GM23338 (cell line): ENCODE data around the gene TSPAN32. TPM values are rescaled to one million over a fixed set of nuclear protein-coding genes. Genes with fewer than 3 reads are reported as not detected.

ENCODE experiments used
- CREB1 ChIP-seq: fragments of 250-450 bp; sonication (Bioruptor Pico); IDR thresholded peaks from 2 replicates; pipeline ENCODE4 v1.5.0; 2020; ENCODE audit warnings: low read depth, mild to moderate bottlenecking, moderate library complexity
- JUNB ChIP-seq: IDR thresholded peaks from one replicate; pipeline ENCODE4 v1.6.1; 2016; ENCODE audit warnings: antibody characterized with exemption; ENCODE audit not compliant: unreplicated experiment
- NANOG ChIP-seq: IDR thresholded peaks from 2 replicates; pipeline ENCODE4 v1.6.1; 2016; ENCODE audit warnings: antibody characterized with exemption, borderline replicate concordance
- POLR2AphosphoS5 ChIP-seq: IDR thresholded peaks from 2 replicates; pipeline ENCODE4 v1.6.1; 2016; ENCODE audit warnings: antibody characterized with exemption, low read depth
- STAT1 ChIP-seq: IDR thresholded peaks from one replicate; pipeline ENCODE4 v1.6.1; 2016; ENCODE audit warnings: antibody characterized with exemption; ENCODE audit not compliant: unreplicated experiment
- ZNF114 ChIP-seq: fragments of 250-450 bp; sonication (Bioruptor Pico); IDR thresholded peaks from 2 replicates; pipeline ENCODE4 v1.5.0; 2020; ENCODE audit warnings: mild to moderate bottlenecking, moderate library complexity
- ZNF331 ChIP-seq: fragments of 250-450 bp; sonication (Bioruptor Pico); IDR thresholded peaks from 2 replicates; pipeline ENCODE4 v1.5.0; 2020; ENCODE audit warnings: low read depth, mild to moderate bottlenecking, moderate library complexity
- polyA plus RNA-seq: library from polyadenylated mRNA; unstranded; fragments of >200 nt; fragmentation: Nextera tagmentation; extraction: Ambion mirVana; gene quantifications from 2 replicates; pipeline ENCODE4 v1.2.1, GENCODE V29; 2016
- total RNA-seq: library from RNA; depleted of rRNA; stranded (reverse); fragments of >200 nt; shearing (Covaris generic); gene quantifications from 2 replicates; pipeline ENCODE4 v1.2.3, GENCODE V29; 2014
- TF ChIP-seq, protein P1 (sequence below): fragments of 250-450 bp; sonication (Bioruptor Pico); IDR thresholded peaks from 2 replicates; pipeline ENCODE4 v1.5.0; 2020; ENCODE audit warnings: mild to moderate bottlenecking, moderate library complexity
- TF ChIP-seq, protein P2 (sequence below): IDR thresholded peaks from one replicate; pipeline ENCODE4 v1.6.1; 2018; ENCODE audit warnings: antibody characterized with exemption; ENCODE audit not compliant: unreplicated experiment
- TF ChIP-seq, protein P3 (sequence below), 2 experiments: fragments of 200-600 bp in 1 of 2; sonication (generic) in 1 of 2; conservative IDR thresholded peaks; 2 replicates each; pipeline versions ENCODE4 v1.5.1 to v1.6.1; 2016 to 2017; ENCODE audit warnings: antibody characterized with exemption in 2 of 2, low read depth in 2 of 2, mild to moderate bottlenecking in 2 of 2, moderate library complexity in 1 of 2

The TSPAN32 gene
- total and polyA plus RNA-seq, 2 experiments from 2014 or later, result not detected

DNA sequence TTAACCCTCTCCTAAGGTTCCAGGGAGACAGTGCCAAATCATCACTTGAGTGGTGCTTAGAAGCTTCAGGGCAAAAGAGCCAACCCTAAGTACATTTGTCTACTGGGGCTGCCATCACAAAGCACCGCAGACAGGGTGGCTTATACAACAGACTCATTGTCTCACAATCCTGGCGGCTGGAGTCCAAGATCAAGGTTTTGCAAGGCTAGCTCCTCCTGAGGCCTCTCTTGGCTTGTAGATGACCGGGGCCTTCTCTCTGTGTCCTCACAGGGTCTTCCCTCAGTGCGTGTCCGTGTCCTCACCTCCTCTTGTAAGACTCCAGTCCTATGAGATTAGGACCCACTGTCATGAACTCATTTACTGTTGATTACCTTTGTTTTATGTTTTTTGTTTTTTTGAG, 41.2 kb downstream of the TSPAN32 start (continued):
- TF ChIP-seq, protein P1, sequence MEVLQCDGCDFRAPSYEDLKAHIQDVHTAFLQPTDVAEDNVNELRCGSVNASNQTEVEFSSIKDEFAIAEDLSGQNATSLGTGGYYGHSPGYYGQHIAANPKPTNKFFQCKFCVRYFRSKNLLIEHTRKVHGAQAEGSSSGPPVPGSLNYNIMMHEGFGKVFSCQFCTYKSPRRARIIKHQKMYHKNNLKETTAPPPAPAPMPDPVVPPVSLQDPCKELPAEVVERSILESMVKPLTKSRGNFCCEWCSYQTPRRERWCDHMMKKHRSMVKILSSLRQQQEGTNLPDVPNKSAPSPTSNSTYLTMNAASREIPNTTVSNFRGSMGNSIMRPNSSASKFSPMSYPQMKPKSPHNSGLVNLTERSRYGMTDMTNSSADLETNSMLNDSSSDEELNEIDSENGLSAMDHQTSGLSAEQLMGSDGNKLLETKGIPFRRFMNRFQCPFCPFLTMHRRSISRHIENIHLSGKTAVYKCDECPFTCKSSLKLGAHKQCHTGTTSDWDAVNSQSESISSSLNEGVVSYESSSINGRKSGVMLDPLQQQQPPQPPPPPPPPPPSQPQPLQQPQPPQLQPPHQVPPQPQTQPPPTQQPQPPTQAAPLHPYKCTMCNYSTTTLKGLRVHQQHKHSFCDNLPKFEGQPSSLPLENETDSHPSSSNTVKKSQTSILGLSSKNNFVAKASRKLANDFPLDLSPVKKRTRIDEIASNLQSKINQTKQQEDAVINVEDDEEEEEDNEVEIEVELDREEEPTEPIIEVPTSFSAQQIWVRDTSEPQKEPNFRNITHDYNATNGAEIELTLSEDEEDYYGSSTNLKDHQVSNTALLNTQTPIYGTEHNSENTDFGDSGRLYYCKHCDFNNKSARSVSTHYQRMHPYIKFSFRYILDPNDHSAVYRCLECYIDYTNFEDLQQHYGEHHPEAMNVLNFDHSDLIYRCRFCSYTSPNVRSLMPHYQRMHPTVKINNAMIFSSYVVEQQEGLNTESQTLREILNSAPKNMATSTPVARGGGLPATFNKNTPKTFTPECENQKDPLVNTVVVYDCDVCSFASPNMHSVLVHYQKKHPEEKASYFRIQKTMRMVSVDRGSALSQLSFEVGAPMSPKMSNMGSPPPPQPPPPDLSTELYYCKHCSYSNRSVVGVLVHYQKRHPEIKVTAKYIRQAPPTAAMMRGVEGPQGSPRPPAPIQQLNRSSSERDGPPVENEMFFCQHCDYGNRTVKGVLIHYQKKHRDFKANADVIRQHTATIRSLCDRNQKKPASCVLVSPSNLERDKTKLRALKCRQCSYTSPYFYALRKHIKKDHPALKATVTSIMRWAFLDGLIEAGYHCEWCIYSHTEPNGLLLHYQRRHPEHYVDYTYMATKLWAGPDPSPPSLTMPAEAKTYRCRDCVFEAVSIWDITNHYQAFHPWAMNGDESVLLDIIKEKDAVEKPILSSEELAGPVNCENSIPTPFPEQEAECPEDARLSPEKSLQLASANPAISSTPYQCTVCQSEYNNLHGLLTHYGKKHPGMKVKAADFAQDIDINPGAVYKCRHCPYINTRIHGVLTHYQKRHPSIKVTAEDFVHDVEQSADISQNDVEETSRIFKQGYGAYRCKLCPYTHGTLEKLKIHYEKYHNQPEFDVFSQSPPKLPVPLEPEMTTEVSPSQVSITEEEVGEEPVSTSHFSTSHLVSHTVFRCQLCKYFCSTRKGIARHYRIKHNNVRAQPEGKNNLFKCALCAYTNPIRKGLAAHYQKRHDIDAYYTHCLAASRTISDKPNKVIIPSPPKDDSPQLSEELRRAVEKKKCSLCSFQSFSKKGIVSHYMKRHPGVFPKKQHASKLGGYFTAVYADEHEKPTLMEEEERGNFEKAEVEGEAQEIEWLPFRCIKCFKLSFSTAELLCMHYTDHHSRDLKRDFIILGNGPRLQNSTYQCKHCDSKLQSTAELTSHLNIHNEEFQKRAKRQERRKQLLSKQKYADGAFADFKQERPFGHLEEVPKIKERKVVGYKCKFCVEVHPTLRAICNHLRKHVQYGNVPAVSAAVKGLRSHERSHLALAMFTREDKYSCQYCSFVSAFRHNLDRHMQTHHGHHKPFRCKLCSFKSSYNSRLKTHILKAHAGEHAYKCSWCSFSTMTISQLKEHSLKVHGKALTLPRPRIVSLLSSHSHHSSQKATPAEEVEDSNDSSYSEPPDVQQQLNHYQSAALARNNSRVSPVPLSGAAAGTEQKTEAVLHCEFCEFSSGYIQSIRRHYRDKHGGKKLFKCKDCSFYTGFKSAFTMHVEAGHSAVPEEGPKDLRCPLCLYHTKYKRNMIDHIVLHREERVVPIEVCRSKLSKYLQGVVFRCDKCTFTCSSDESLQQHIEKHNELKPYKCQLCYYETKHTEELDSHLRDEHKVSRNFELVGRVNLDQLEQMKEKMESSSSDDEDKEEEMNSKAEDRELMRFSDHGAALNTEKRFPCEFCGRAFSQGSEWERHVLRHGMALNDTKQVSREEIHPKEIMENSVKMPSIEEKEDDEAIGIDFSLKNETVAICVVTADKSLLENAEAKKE (CRISPR knock-in tag), result no peak
- TF ChIP-seq NANOG (no peak), ZNF331 (CRISPR knock-in tag) (no peak), CREB1 (CRISPR knock-in tag) (no peak), JUNB (no peak), ZNF114 (CRISPR knock-in tag) (no peak), POLR2AphosphoS5 (no peak), STAT1 (no peak)
- TF ChIP-seq, protein P2, sequence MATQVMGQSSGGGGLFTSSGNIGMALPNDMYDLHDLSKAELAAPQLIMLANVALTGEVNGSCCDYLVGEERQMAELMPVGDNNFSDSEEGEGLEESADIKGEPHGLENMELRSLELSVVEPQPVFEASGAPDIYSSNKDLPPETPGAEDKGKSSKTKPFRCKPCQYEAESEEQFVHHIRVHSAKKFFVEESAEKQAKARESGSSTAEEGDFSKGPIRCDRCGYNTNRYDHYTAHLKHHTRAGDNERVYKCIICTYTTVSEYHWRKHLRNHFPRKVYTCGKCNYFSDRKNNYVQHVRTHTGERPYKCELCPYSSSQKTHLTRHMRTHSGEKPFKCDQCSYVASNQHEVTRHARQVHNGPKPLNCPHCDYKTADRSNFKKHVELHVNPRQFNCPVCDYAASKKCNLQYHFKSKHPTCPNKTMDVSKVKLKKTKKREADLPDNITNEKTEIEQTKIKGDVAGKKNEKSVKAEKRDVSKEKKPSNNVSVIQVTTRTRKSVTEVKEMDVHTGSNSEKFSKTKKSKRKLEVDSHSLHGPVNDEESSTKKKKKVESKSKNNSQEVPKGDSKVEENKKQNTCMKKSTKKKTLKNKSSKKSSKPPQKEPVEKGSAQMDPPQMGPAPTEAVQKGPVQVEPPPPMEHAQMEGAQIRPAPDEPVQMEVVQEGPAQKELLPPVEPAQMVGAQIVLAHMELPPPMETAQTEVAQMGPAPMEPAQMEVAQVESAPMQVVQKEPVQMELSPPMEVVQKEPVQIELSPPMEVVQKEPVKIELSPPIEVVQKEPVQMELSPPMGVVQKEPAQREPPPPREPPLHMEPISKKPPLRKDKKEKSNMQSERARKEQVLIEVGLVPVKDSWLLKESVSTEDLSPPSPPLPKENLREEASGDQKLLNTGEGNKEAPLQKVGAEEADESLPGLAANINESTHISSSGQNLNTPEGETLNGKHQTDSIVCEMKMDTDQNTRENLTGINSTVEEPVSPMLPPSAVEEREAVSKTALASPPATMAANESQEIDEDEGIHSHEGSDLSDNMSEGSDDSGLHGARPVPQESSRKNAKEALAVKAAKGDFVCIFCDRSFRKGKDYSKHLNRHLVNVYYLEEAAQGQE, result no peak
- TF ChIP-seq, protein P3, sequence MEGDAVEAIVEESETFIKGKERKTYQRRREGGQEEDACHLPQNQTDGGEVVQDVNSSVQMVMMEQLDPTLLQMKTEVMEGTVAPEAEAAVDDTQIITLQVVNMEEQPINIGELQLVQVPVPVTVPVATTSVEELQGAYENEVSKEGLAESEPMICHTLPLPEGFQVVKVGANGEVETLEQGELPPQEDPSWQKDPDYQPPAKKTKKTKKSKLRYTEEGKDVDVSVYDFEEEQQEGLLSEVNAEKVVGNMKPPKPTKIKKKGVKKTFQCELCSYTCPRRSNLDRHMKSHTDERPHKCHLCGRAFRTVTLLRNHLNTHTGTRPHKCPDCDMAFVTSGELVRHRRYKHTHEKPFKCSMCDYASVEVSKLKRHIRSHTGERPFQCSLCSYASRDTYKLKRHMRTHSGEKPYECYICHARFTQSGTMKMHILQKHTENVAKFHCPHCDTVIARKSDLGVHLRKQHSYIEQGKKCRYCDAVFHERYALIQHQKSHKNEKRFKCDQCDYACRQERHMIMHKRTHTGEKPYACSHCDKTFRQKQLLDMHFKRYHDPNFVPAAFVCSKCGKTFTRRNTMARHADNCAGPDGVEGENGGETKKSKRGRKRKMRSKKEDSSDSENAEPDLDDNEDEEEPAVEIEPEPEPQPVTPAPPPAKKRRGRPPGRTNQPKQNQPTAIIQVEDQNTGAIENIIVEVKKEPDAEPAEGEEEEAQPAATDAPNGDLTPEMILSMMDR (conservative IDR thresholded peaks at IDR 0.05; ENCODE audit: low read depth in 2 of 2), result no peak
